Measurements from ENCODE around the gene THG1L. TPM values are rescaled to one million over a fixed set of nuclear protein-coding genes. Genes with fewer than 3 reads are reported as not detected.
A peak's percentile ranks its signal among the peaks of the same experiment; 100 is the strongest.

Gene THG1L
- polyA plus RNA-seq, 4 donors: 24.9 to 27.7 (median 26.1) TPM

- no peak for DNase-seq (ENCODE audit: low read depth in 4 of 4, low spot score in 3 of 4)
These were observed 19.1 kb downstream of the THG1L start for GRCh38 chr5:157750320-157750719.

GRCh38 chr5:157756122-157756521 is 24.9 kb downstream of the THG1L start:
- no peak for DNase-seq (ENCODE audit: low read depth in 4 of 4, low spot score in 3 of 4)

GRCh38 chr5:157758706-157759105 is 27.5 kb downstream of the THG1L start:
- DNase-seq (ENCODE audit: low read depth in 4 of 4, low spot score in 3 of 4): no peak

GRCh38 chr5:157761690-157762621 is 30.7 kb downstream of the THG1L start:
- peak in 1 of 4 donors; percentile 47 for DNase-seq (ENCODE audit: low read depth in 4 of 4, low spot score in 3 of 4)

- no peak for DNase-seq (ENCODE audit: low read depth in 4 of 4, low spot score in 3 of 4)
These were observed 33.3 kb downstream of the THG1L start for GRCh38 chr5:157764531-157764930.

GRCh38 chr5:157766442-157766841 is 35.2 kb downstream of the THG1L start:
- DNase-seq (ENCODE audit: low read depth in 4 of 4, low spot score in 3 of 4): no peak

- DNase-seq (ENCODE audit: low read depth in 4 of 4, low spot score in 3 of 4): no peak
These were observed 35.7 kb downstream of the THG1L start for GRCh38 chr5:157766902-157767301.

GRCh38 chr5:157767689-157768088 is 36.5 kb downstream of the THG1L start:
- DNase-seq (ENCODE audit: low read depth in 4 of 4, low spot score in 3 of 4): no peak

- no peak for DNase-seq (ENCODE audit: low read depth in 4 of 4, low spot score in 3 of 4)
These were observed 39.4 kb downstream of the THG1L start for GRCh38 chr5:157770665-157771064.

- DNase-seq (ENCODE audit: low read depth in 4 of 4, low spot score in 3 of 4): no peak
These were observed 40.9 kb downstream of the THG1L start for GRCh38 chr5:157772127-157772526.

GRCh38 chr5:157778121-157778805 is 47.0 kb downstream of the THG1L start:
- peak; percentile 10 to 51 (median 28) for DNase-seq (ENCODE audit: low read depth in 4 of 4, low spot score in 3 of 4)

GRCh38 chr5:157779221-157779620 is 48.0 kb downstream of the THG1L start:
- DNase-seq (ENCODE audit: low read depth in 4 of 4, low spot score in 3 of 4): no peak

GRCh38 chr5:157785801-157786200 is 54.6 kb downstream of the THG1L start:
- no peak for DNase-seq (ENCODE audit: low read depth in 4 of 4, low spot score in 3 of 4)

Other genes with a start within 250 kb of the THG1L start
- 10 to 100 TPM in 1 of 4 donors, 1 to 10 TPM in 3; 9.1 to 10.5 (median 9.6) TPM for gene ADAM19, start 155.6 kb upstream of the THG1L start, polyA plus RNA-seq (ENCODE audit: insufficient read length in 4 of 4)
- gene SOX30, start 79.0 kb upstream of the THG1L start, polyA plus RNA-seq (ENCODE audit: insufficient read length in 4 of 4): under 1 TPM; 0.44 to 0.87 (median 0.59) TPM
- not detected for gene C5orf52, start 59.9 kb upstream of the THG1L start, polyA plus RNA-seq (ENCODE audit: insufficient read length in 4 of 4)
- gene LSM11, start 12.3 kb downstream of the THG1L start, polyA plus RNA-seq (ENCODE audit: insufficient read length in 4 of 4): 1 to 10 TPM; 6.8 to 8.6 (median 8.2) TPM
- 100 to 1,000 TPM; 115 to 146 (median 133) TPM for gene CLINT1, start 127.7 kb downstream of the THG1L start, polyA plus RNA-seq (ENCODE audit: insufficient read length in 4 of 4)